Smooth muscle cell (in vitro differentiated cells): ENCODE data around the gene SPECC1L. TPM values are rescaled to one million over a fixed set of nuclear protein-coding genes. Genes with fewer than 3 reads are reported as not detected.

Experiments
- DNase-seq: peaks from one replicate; lab custom pipeline; 2025; ENCODE audit not compliant: unreplicated experiment; lab: John Stamatoyannopoulos, UW
- H2AFZ ChIP-seq: fragments of 200-600 bp; sonication (generic); 2 replicates; pipeline ENCODE4 v1.6.0; 2016; ENCODE audit warnings: antibody characterized with exemption, low read depth, mild to moderate bottlenecking
- H3F3A ChIP-seq: fragments of 200-600 bp; sonication (generic); 2 replicates; pipeline ENCODE4 v1.6.0; 2017; ENCODE audit warnings: antibody characterized with exemption, low read depth
- H3K27ac ChIP-seq: fragments of 200-600 bp; sonication (generic); 2 replicates; pipeline ENCODE4 v1.5.1; 2016; ENCODE audit warnings: low read depth, mild to moderate bottlenecking
- H3K27me3 ChIP-seq: fragments of 200-600 bp; sonication (generic); 2 replicates; pipeline ENCODE4 v1.6.1; 2016; ENCODE audit warnings: low read depth, mild to moderate bottlenecking
- H3K36me3 ChIP-seq: fragments of 200-600 bp; sonication (generic); 2 replicates; pipeline ENCODE4 v1.5.1; 2016; ENCODE audit warnings: low read depth
- H3K4me1 ChIP-seq: fragments of 200-600 bp; sonication (generic); 2 replicates; pipeline ENCODE4 v1.5.1; 2016; ENCODE audit warnings: low read depth
- H3K4me2 ChIP-seq: fragments of 200-600 bp; sonication (generic); 2 replicates; pipeline ENCODE4 v1.6.0; 2016; ENCODE audit warnings: mild to moderate bottlenecking
- H3K4me3 ChIP-seq: fragments of 200-600 bp; sonication (generic); 2 replicates; pipeline ENCODE4 v1.5.1; 2016; ENCODE audit warnings: mild to moderate bottlenecking
- H3K79me2 ChIP-seq: fragments of 200-600 bp; sonication (generic); 2 replicates; pipeline ENCODE4 v1.6.0; 2016; ENCODE audit warnings: low read depth, mild to moderate bottlenecking
- H3K9ac ChIP-seq: fragments of 200-600 bp; sonication (generic); 2 replicates; pipeline ENCODE4 v1.6.0; 2016; ENCODE audit warnings: low read depth
- H3K9me3 ChIP-seq: fragments of 200-600 bp; sonication (generic); replicated peaks from 2 replicates; pipeline ENCODE4 v1.5.1; 2016; ENCODE audit warnings: low read depth
- H4K20me1 ChIP-seq: fragments of 200-600 bp; sonication (generic); 2 replicates; pipeline ENCODE4 v1.6.0; 2016; ENCODE audit warnings: low read depth
- WGBS: methylation state at CpG from one replicate; pipeline ENCODE4 v1.1.7; 2016; ENCODE audit warnings: low lambda C conversion rate; 5-methylcytosine and 5-hydroxymethylcytosine counted together
- polyA plus RNA-seq: library from polyadenylated mRNA; unstranded; fragments of >200 nt; fragmentation: Nextera tagmentation; extraction: Ambion mirVana; gene quantifications from 2 replicates; pipeline ENCODE4 v1.2.1, GENCODE V29; 2016
- total RNA-seq: library from RNA; depleted of rRNA; stranded (reverse); fragments of >200 nt; gene quantifications from 2 replicates; pipeline ENCODE4 v1.2.3, GENCODE V29; 2014
- TF ChIP-seq, protein P1 (sequence below): fragments of 200-600 bp; sonication (generic); IDR thresholded peaks from 2 replicates; pipeline ENCODE4 v1.5.1; 2017; ENCODE audit warnings: borderline replicate concordance, mild to moderate bottlenecking, antibody characterized with exemption; ENCODE audit not compliant: insufficient read depth, poor library complexity, severe bottlenecking

The SPECC1L gene
- total and polyA plus RNA-seq, 2 experiments from 2014 or later = 10.0 to 19.1 TPM

DNA sequence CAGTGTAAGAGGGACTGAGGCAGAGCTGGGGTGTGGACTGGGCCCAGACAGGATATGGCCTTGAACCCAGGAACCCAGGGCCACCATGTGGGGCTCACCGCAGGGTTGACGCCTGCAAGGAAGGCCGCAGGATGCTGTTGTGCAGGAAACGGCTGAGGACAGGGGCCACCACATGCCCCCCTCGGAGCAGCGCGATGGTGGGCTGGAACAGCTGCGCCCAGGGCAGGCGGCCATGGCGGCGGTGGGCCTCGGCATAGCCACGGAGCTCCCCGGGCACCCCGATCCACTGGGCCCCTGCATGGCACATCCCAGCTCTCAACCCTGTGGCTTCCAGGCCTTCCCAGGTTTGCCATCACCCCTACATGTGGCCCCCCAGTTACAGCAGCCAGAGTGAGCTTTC, 37.9 kb upstream of the SPECC1L start:
- Histone ChIP-seq H3K9me3 (no peaks in the 10 kb centered on the region), H3K27ac (no peak overlapping the region), H3F3A (no peaks in the 10 kb centered on the region), H3K4me1 (no peaks in the 10 kb centered on the region), H4K20me1 (no peaks in the 10 kb centered on the region), H3K79me2 (no peaks in the 10 kb centered on the region), H3K27me3 (no peaks in the 10 kb centered on the region), H3K4me2 (no peak overlapping the region), H3K36me3 (no peaks in the 10 kb centered on the region), H3K4me3 (no peak overlapping the region), H3K9ac (no peak overlapping the region), H2AFZ (no peak overlapping the region)
- DNase-seq = no peak
- WGBS = 99% methylated on average over 15 of the region's 15 CpGs
- TF ChIP-seq, protein P1, sequence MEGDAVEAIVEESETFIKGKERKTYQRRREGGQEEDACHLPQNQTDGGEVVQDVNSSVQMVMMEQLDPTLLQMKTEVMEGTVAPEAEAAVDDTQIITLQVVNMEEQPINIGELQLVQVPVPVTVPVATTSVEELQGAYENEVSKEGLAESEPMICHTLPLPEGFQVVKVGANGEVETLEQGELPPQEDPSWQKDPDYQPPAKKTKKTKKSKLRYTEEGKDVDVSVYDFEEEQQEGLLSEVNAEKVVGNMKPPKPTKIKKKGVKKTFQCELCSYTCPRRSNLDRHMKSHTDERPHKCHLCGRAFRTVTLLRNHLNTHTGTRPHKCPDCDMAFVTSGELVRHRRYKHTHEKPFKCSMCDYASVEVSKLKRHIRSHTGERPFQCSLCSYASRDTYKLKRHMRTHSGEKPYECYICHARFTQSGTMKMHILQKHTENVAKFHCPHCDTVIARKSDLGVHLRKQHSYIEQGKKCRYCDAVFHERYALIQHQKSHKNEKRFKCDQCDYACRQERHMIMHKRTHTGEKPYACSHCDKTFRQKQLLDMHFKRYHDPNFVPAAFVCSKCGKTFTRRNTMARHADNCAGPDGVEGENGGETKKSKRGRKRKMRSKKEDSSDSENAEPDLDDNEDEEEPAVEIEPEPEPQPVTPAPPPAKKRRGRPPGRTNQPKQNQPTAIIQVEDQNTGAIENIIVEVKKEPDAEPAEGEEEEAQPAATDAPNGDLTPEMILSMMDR = no peak

DNA sequence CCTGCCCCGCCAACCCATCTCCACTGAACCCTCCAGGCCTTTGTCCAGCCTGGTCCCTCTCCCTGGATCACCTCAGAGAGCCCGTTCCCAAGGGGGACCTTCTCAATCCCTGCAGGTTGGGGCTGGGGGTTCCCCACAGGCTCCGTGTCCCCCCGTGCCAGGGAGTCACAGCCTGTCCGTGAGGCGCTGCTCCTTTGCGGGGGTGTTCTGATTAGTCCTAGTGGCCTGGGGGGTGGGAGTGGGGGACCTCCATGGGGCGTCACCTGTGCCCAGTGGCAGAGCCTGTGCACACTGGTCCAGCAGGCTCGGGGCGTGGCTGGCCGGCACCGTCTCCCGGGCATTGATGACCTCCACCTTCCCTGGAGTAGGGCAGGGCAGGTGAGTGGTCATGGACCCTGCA, 37.4 kb upstream of the SPECC1L start:
- no peak overlapping the region for H3K9ac ChIP-seq
- no peaks in the 10 kb centered on the region for H3F3A ChIP-seq
- no peak overlapping the region for H3K4me2 ChIP-seq
- H4K20me1 ChIP-seq = no peaks in the 10 kb centered on the region
- TF ChIP-seq, protein P1 = no peak
- H3K9me3 ChIP-seq = no peaks in the 10 kb centered on the region
- DNase-seq = no peak
- H2AFZ ChIP-seq = no peak overlapping the region
- no peaks in the 10 kb centered on the region for H3K79me2 ChIP-seq
- 94% methylated on average over 12 of the region's 13 CpGs for WGBS
- H3K4me1 ChIP-seq = no peaks in the 10 kb centered on the region
- H3K4me3 ChIP-seq = no peak overlapping the region
- no peaks in the 10 kb centered on the region for H3K36me3 ChIP-seq
- H3K27ac ChIP-seq = no peak overlapping the region
- no peaks in the 10 kb centered on the region for H3K27me3 ChIP-seq

DNA sequence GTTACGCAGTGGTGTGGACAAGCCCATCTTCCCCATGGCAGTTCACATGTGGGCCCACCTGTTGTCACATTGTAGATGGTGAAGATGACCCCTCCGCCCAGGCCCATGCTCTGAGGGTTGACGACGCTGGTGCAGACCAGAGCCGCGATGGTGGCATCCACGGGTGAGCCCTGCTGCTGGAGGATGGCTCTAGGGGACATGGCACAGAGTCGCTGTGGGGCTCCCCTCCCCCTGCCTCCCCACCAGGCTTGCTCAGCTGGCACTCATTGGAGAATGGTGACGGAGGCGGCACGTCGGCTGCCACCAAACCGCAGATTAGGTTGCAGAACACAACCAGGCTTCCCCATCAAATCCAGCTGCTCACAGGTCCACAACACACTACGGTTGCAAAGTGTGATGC, 36.8 kb upstream of the SPECC1L start:
- Histone ChIP-seq H4K20me1 (no peaks in the 10 kb centered on the region), H3K9ac (no peak overlapping the region), H3K79me2 (no peaks in the 10 kb centered on the region), H3K36me3 (no peaks in the 10 kb centered on the region), H3F3A (no peaks in the 10 kb centered on the region), H3K9me3 (no peaks in the 10 kb centered on the region), H3K4me2 (no peak overlapping the region), H2AFZ (no peak overlapping the region), H3K4me3 (no peak overlapping the region), H3K27ac (no peak overlapping the region), H3K4me1 (no peaks in the 10 kb centered on the region), H3K27me3 (no peaks in the 10 kb centered on the region)
- 96% methylated on average over 14 of the region's 14 CpGs for WGBS
- TF ChIP-seq, protein P1 = no peak
- DNase-seq = no peak

GRCh38 chr22:24235315-24235714, 35.3 kb upstream of the SPECC1L start:
- Histone ChIP-seq H3K79me2 (no peaks in the 10 kb centered on the region), H2AFZ (no peak overlapping the region), H3K27ac (no peak overlapping the region), H3K36me3 (no peaks in the 10 kb centered on the region), H3K4me1 (no peaks in the 10 kb centered on the region), H3K27me3 (no peaks in the 10 kb centered on the region), H3F3A (no peaks in the 10 kb centered on the region), H3K4me2 (no peak overlapping the region), H3K9me3 (no peaks in the 10 kb centered on the region), H3K4me3 (no peak overlapping the region), H4K20me1 (no peaks in the 10 kb centered on the region), H3K9ac (no peak overlapping the region)
- TF ChIP-seq, protein P1 = no peak
- no peak for DNase-seq
- WGBS = 91% methylated on average over 4 of the region's 4 CpGs
